ENCODE measurements around the gene FANCF. TPM values are rescaled to one million over a fixed set of nuclear protein-coding genes. Genes with fewer than 3 reads are reported as not detected.

Gene FANCF
- total and polyA plus RNA-seq, 2 donors (not counting 1 experiment from before 2014, with no cell fraction given): 4.3 to 26.6 TPM

GRCh38 chr11:22624742-22625447, 728 bp downstream of the FANCF start:
- peaks cover 44% of the 10 kb centered on the region for H3K4me1 Mint-ChIP-seq
- POLR2A ChIA-PET: no interaction called here

GRCh38 chr11:22617868-22618267, 7.8 kb downstream of the FANCF start:
- Histone ChIP-seq H3K79me2 (ENCODE audit: control insufficient read depth, insufficient read depth, low read length) (peaks cover 19% of the 10 kb centered on the region), H3K36me3 (replicated peaks in 1 of 2; ENCODE audit: control extremely low read depth in 1 of 2, control insufficient read depth in 1 of 2, extremely low read depth in 1 of 2, insufficient read depth in 2 of 2, low read length in 1 of 2) (peaks cover 3 to 6% of the 10 kb centered on the region in 2 experiments), H4K20me1 (ENCODE audit: control insufficient read depth, insufficient read depth, low read length, poor library complexity, severe bottlenecking) (peaks cover 11% of the 10 kb centered on the region), H3K4me2 (replicated peaks; ENCODE audit: low read depth, low read length, poor library complexity, severe bottlenecking) (no peak overlapping the region), H3K9ac (ENCODE audit: low read length) (no peak overlapping the region), H2AFZ (ENCODE audit: insufficient read depth, low read depth, low read length, poor library complexity, severe bottlenecking) (no peak overlapping the region), H3K4me1 (ENCODE audit: control insufficient read depth in 2 of 2, insufficient read depth in 2 of 2, low read length in 2 of 2) (peaks cover 0 to 2% of the 10 kb centered on the region in 2 donors), H3K9me3 (ENCODE audit: control extremely low read depth in 1 of 3, control insufficient read depth in 2 of 3, insufficient read depth in 1 of 3, low read length in 2 of 3) (no peaks in the 10 kb centered on the region), H3K4me3 (ENCODE audit: control extremely low read depth in 1 of 5, extremely low read depth in 1 of 5, insufficient read depth in 1 of 5, low read depth in 2 of 5, low read length in 4 of 5) (no peak overlapping the region), H3K27ac (ENCODE audit: low read length in 2 of 2) (no peak overlapping the region), H3K27me3 (replicated peaks in 1 of 4; ENCODE audit: control extremely low read depth in 1 of 4, control insufficient read depth in 3 of 4, insufficient read depth in 4 of 4, low read length in 3 of 4) (peaks cover 0 to 3% (median 0%) of the 10 kb centered on the region in 4 experiments)
- ATAC-seq (ENCODE audit: low read depth) (no peak), DNase-seq (no peak)
- H3K4me1 Mint-ChIP-seq: peaks cover 21% of the 10 kb centered on the region
- ChIA-PET POLR2A (no interaction called here), CTCF (no interaction called here)
- H3K27me3 Mint-ChIP-seq: peaks cover 5% of the 10 kb centered on the region
- TF ChIP-seq EZH2 (IDR thresholded peaks at IDR 0.05; ENCODE audit: borderline replicate concordance, insufficient read depth, low read depth, low read length, poor library complexity, severe bottlenecking): no peak
- TF ChIP-seq, protein P1, sequence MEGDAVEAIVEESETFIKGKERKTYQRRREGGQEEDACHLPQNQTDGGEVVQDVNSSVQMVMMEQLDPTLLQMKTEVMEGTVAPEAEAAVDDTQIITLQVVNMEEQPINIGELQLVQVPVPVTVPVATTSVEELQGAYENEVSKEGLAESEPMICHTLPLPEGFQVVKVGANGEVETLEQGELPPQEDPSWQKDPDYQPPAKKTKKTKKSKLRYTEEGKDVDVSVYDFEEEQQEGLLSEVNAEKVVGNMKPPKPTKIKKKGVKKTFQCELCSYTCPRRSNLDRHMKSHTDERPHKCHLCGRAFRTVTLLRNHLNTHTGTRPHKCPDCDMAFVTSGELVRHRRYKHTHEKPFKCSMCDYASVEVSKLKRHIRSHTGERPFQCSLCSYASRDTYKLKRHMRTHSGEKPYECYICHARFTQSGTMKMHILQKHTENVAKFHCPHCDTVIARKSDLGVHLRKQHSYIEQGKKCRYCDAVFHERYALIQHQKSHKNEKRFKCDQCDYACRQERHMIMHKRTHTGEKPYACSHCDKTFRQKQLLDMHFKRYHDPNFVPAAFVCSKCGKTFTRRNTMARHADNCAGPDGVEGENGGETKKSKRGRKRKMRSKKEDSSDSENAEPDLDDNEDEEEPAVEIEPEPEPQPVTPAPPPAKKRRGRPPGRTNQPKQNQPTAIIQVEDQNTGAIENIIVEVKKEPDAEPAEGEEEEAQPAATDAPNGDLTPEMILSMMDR (IDR thresholded peaks at IDR 0.05): no peak
- 100% methylated on average over 3 of the region's 5 CpGs for WGBS (ENCODE audit: insufficient coverage)
- H3K9me3 Mint-ChIP-seq (ENCODE audit: insufficient read depth): peaks cover 8% of the 10 kb centered on the region
- no peak overlapping the region for H3K27ac Mint-ChIP-seq
- intact Hi-C loops (cut with micrococcal nuclease): no loop called here
- no peak overlapping the region for H3K4me3 Mint-ChIP-seq

More at GRCh38 chr11:22624742-22625447, 728 bp downstream of the FANCF start:
- peak overlapping the region; percentile 99 for H3K27ac Mint-ChIP-seq
- H4K20me1 ChIP-seq (ENCODE audit: control insufficient read depth, insufficient read depth, low read length, poor library complexity, severe bottlenecking): peaks cover 6% of the 10 kb centered on the region
- ATAC-seq (ENCODE audit: low read depth) (peak; percentile 21), DNase-seq (no peak)
- intact Hi-C loops (cut with micrococcal nuclease): loop anchor here (1.0 kb wide), 1 partner anchor 204 kb away; the partner anchor contains the start of gene SVIP
- H2AFZ ChIP-seq (ENCODE audit: insufficient read depth, low read depth, low read length, poor library complexity, severe bottlenecking): peak overlapping the region; percentile 99
- H3K79me2 ChIP-seq (ENCODE audit: control insufficient read depth, insufficient read depth, low read length): peaks cover 39% of the 10 kb centered on the region
- H3K27me3 ChIP-seq (replicated peaks in 1 of 4; ENCODE audit: control extremely low read depth in 1 of 4, control insufficient read depth in 3 of 4, insufficient read depth in 4 of 4, low read length in 3 of 4): no peaks in the 10 kb centered on the region
- H3K4me3 ChIP-seq (ENCODE audit: control extremely low read depth in 1 of 5, extremely low read depth in 1 of 5, insufficient read depth in 1 of 5, low read depth in 2 of 5, low read length in 4 of 5): peak overlapping the region; percentile 78 to 99 (median 92)
- peak overlapping the region; percentile 78 for H3K4me2 ChIP-seq (replicated peaks; ENCODE audit: low read depth, low read length, poor library complexity, severe bottlenecking)
- TF ChIP-seq, protein P1 (IDR thresholded peaks at IDR 0.05): peak; percentile 38
- TF ChIP-seq EZH2 (IDR thresholded peaks at IDR 0.05; ENCODE audit: borderline replicate concordance, insufficient read depth, low read depth, low read length, poor library complexity, severe bottlenecking): no peak
- no peaks in the 10 kb centered on the region for H3K27me3 Mint-ChIP-seq
- H3K9me3 ChIP-seq (ENCODE audit: control extremely low read depth in 1 of 3, control insufficient read depth in 2 of 3, insufficient read depth in 1 of 3, low read length in 2 of 3): no peaks in the 10 kb centered on the region
- WGBS (ENCODE audit: insufficient coverage): 6% methylated on average over 30 of the region's 31 CpGs
- H3K9me3 Mint-ChIP-seq (ENCODE audit: insufficient read depth): peaks cover 1% of the 10 kb centered on the region
- CTCF ChIA-PET: interaction anchor here (0.8 to 1.5 kb wide), 3 partner anchors 10 to 205 kb away, joined by 3 to 7 read pairs (median 3); partner anchors contain the start of gene SVIP
- peak overlapping the region; percentile 93 for H3K9ac ChIP-seq (ENCODE audit: low read length)
- peak overlapping the region; percentile 99 for H3K4me3 Mint-ChIP-seq
- peaks cover 3 to 6% of the 10 kb centered on the region in 2 experiments for H3K36me3 ChIP-seq (replicated peaks in 1 of 2; ENCODE audit: control extremely low read depth in 1 of 2, control insufficient read depth in 1 of 2, extremely low read depth in 1 of 2, insufficient read depth in 2 of 2, low read length in 1 of 2)
- peak overlapping the region; percentile 86 to 92 for H3K27ac ChIP-seq (ENCODE audit: low read length in 2 of 2)
- H3K4me1 ChIP-seq (ENCODE audit: control insufficient read depth in 2 of 2, insufficient read depth in 2 of 2, low read length in 2 of 2): peaks cover 27% of the 10 kb centered on the region in 2 donors

All from B cell (primary cell).